Thymus (tissue), 14 donors: ENCODE results near the gene UBE3D. TPM values are rescaled to one million over a fixed set of nuclear protein-coding genes. Genes with fewer than 3 reads are reported as not detected.

Experiments
- DNase-seq, 9 donors: peaks; one replicate each; pipeline ENCODE4 v3.0.0-alpha.2; 2013; ENCODE audit warnings: low spot score in 9 of 9, low read depth in 6 of 9, missing footprints in 1 of 9
- H3K27ac ChIP-seq, 2 donors: one replicate each; pipeline ENCODE4 v1.5.1; 2013; ENCODE audit warnings: control low read depth in 1 of 2, low read depth in 1 of 2, low read length in 1 of 2, mild to moderate bottlenecking in 1 of 2, moderate library complexity in 1 of 2
- H3K27me3 ChIP-seq, 2 donors: one replicate each; pipeline ENCODE4 v1.5.1; 2013; ENCODE audit warnings: low read length in 1 of 2; ENCODE audit not compliant: control insufficient read depth in 2 of 2, insufficient read depth in 1 of 2
- H3K36me3 ChIP-seq, 2 donors: one replicate each; pipeline ENCODE4 v1.5.1; 2013; ENCODE audit warnings: low read length in 1 of 2, mild to moderate bottlenecking in 1 of 2, moderate library complexity in 1 of 2; ENCODE audit not compliant: control insufficient read depth in 2 of 2, insufficient read depth in 2 of 2
- H3K4me1 ChIP-seq, 2 donors: one replicate each; pipeline ENCODE4 v1.5.1; 2013; ENCODE audit warnings: low read length in 2 of 2; ENCODE audit not compliant: control insufficient read depth in 2 of 2, insufficient read depth in 2 of 2
- H3K4me3 ChIP-seq, 2 donors: one replicate each; pipeline ENCODE4 v1.5.1; 2013; ENCODE audit warnings: low read length in 2 of 2, control low read depth in 1 of 2, mild to moderate bottlenecking in 1 of 2
- H3K9me3 ChIP-seq, 2 donors: one replicate each; pipeline ENCODE4 v1.5.1; 2013; ENCODE audit warnings: low read length in 1 of 2, mild to moderate bottlenecking in 1 of 2; ENCODE audit not compliant: control insufficient read depth in 2 of 2, insufficient read depth in 1 of 2
- WGBS: extraction: QIAGEN DNeasy Blood & Tissue Kit; methylation state at CpG from one replicate; pipeline ENCODE4 v1.1.7; 2013; 5-methylcytosine and 5-hydroxymethylcytosine counted together
- long read RNA-seq, 10 donors: transcript quantifications; one replicate each; lab custom pipeline, GENCODE V29; 2026
- polyA plus RNA-seq: library from polyadenylated mRNA; stranded (reverse); fragments of 200-250 nt; gene quantifications from one replicate; pipeline ENCODE4 v1.2.3, GENCODE V29; 2013
- total RNA-seq: library from RNA; stranded (reverse); fragments of 120-200 nt; gene quantifications from one replicate; pipeline ENCODE4 v1.2.4, GENCODE V29; 2013
- donor health status: healthy.

UBE3D gene
- total RNA-seq (7.0 TPM), polyA plus RNA-seq (8.2 TPM)
- long read RNA-seq, donor 1, result 0 reads
- long read RNA-seq, donor 2, result 0 reads
- long read RNA-seq, donor 3, partial matches to known transcripts, result 0 of 2 reads
- long read RNA-seq, donor 3, other reads (novel, unspliced or antisense), result 0 of 2 reads
- long read RNA-seq, donor 4, result 0 reads
- long read RNA-seq, donor 5, partial matches to known transcripts, result 0 of 3 reads
- long read RNA-seq, donor 5, other reads (novel, unspliced or antisense), result 0 of 3 reads
- long read RNA-seq, donor 6, result 0 reads
- long read RNA-seq, donor 7, result 0 reads
- long read RNA-seq, donor 8, result 0 reads
- long read RNA-seq, donor 9, partial matches to known transcripts, result 0 of 3 reads
- long read RNA-seq, donor 9, other reads (novel, unspliced or antisense), result 0 of 3 reads
- long read RNA-seq, donor 10, result 0 reads

- 4% methylated on average over 48 of the region's 48 CpGs for WGBS
- peaks cover 3 to 10% of the 10 kb centered on the region in 2 donors for H3K4me1 ChIP-seq
- peak within 1 kb of the TSS; percentile 85 to 89 for H3K4me3 ChIP-seq
- H3K27ac ChIP-seq, result no peak within 1 kb of the TSS
- no peaks in the 10 kb centered on the region for H3K27me3 ChIP-seq
- no peaks in the 10 kb centered on the region for H3K9me3 ChIP-seq
- DNase-seq, result peak in 8 of 9 donors; percentile 67 to 90 (median 84)
- no peaks in the 10 kb centered on the region for H3K36me3 ChIP-seq
Observed at GRCh38 chr6:83065511-83066192, at the start of gene UBE3D. Gene UBE3D (minus strand): TSS chr6:83065841. CDS start chr6:83065718, 123 bp downstream.

- no peaks in the 10 kb centered on the region for H3K27me3 ChIP-seq
- H3K9me3 ChIP-seq, result no peaks in the 10 kb centered on the region
- no peak overlapping the region for H3K27ac ChIP-seq
- H3K36me3 ChIP-seq, result peaks cover 4 to 11% of the 10 kb centered on the region in 2 donors
- 98% methylated on average over 1 of the region's 1 CpG for WGBS
- no peak overlapping the region for H3K4me3 ChIP-seq
- H3K4me1 ChIP-seq, result no peaks in the 10 kb centered on the region
- no peak for DNase-seq
Observed at GRCh38 chr6:83114164-83114563, 48.5 kb upstream of the UBE3D start.

- no peak for DNase-seq
- Histone ChIP-seq H3K27me3 (no peaks in the 10 kb centered on the region), H3K4me1 (no peaks in the 10 kb centered on the region), H3K27ac (no peak overlapping the region), H3K4me3 (no peak overlapping the region), H3K9me3 (no peaks in the 10 kb centered on the region), H3K36me3 (peaks cover 4 to 11% of the 10 kb centered on the region in 2 donors)
- WGBS, result 87% methylated on average over 4 of the region's 4 CpGs
Observed at GRCh38 chr6:83113258-83113657, 47.6 kb upstream of the UBE3D start.

GRCh38 chr6:83108378-83108777 lies 42.7 kb upstream of the UBE3D start:
- WGBS, result 98% methylated on average over 1 of the region's 1 CpG
- DNase-seq, result no peak
- H3K36me3 ChIP-seq, result peaks cover 4 to 11% of the 10 kb centered on the region in 2 donors

GRCh38 chr6:83098589-83098988 lies 32.9 kb upstream of the UBE3D start:
- Histone ChIP-seq H3K4me3 (no peak overlapping the region), H3K4me1 (no peaks in the 10 kb centered on the region), H3K27me3 (no peaks in the 10 kb centered on the region), H3K36me3 (peaks cover 0 to 6% of the 10 kb centered on the region in 2 donors), H3K27ac (no peak overlapping the region), H3K9me3 (no peaks in the 10 kb centered on the region)
- no peak for DNase-seq
- WGBS, result 97% methylated on average over 3 of the region's 3 CpGs

More at GRCh38 chr6:83108378-83108777, 42.7 kb upstream of the UBE3D start:
- H3K4me1 ChIP-seq, result no peaks in the 10 kb centered on the region
- no peak overlapping the region for H3K4me3 ChIP-seq
- H3K9me3 ChIP-seq, result no peaks in the 10 kb centered on the region
- no peak overlapping the region for H3K27ac ChIP-seq
- no peaks in the 10 kb centered on the region for H3K27me3 ChIP-seq

GRCh38 chr6:83097675-83098074 lies 32.0 kb upstream of the UBE3D start:
- Histone ChIP-seq H3K27ac (no peak overlapping the region), H3K4me3 (no peak overlapping the region), H3K9me3 (no peaks in the 10 kb centered on the region), H3K4me1 (no peaks in the 10 kb centered on the region), H3K36me3 (peaks cover 0 to 4% of the 10 kb centered on the region in 2 donors), H3K27me3 (no peaks in the 10 kb centered on the region)
- DNase-seq, result no peak
- 99% methylated on average over 1 of the region's 1 CpG for WGBS

- Histone ChIP-seq H3K9me3 (no peaks in the 10 kb centered on the region), H3K27ac (no peak overlapping the region), H3K36me3 (peaks cover 0 to 2% of the 10 kb centered on the region in 2 donors), H3K4me3 (no peak overlapping the region), H3K27me3 (no peaks in the 10 kb centered on the region), H3K4me1 (no peaks in the 10 kb centered on the region)
- DNase-seq, result no peak
- WGBS, result 91% methylated on average over 2 of the region's 2 CpGs
Observed at GRCh38 chr6:83097204-83097603, 31.6 kb upstream of the UBE3D start.

- Histone ChIP-seq H3K27me3 (no peaks in the 10 kb centered on the region), H3K27ac (no peak overlapping the region), H3K9me3 (no peaks in the 10 kb centered on the region), H3K4me1 (no peaks in the 10 kb centered on the region), H3K4me3 (no peak overlapping the region), H3K36me3 (peaks cover 0 to 2% of the 10 kb centered on the region in 2 donors)
- WGBS, result 95% methylated on average over 2 of the region's 2 CpGs
- no peak for DNase-seq
Observed at GRCh38 chr6:83096791-83097190, 31.1 kb upstream of the UBE3D start.

- DNase-seq, result no peak
- no peaks in the 10 kb centered on the region for H3K4me1 ChIP-seq
- H3K27me3 ChIP-seq, result no peaks in the 10 kb centered on the region
- no peak overlapping the region for H3K27ac ChIP-seq
- no peaks in the 10 kb centered on the region for H3K36me3 ChIP-seq
- H3K9me3 ChIP-seq, result no peaks in the 10 kb centered on the region
- 95% methylated on average over 3 of the region's 3 CpGs for WGBS
- H3K4me3 ChIP-seq, result no peak overlapping the region
Observed at GRCh38 chr6:83092756-83093399, 27.2 kb upstream of the UBE3D start.
